ENCODE measurements around the gene NEAT1. TPM values are rescaled to one million over a fixed set of nuclear protein-coding genes. Genes with fewer than 3 reads are reported as not detected.

The NEAT1 gene
- total RNA-seq, 1 experiment from 2014 or later: 564 TPM

DNA sequence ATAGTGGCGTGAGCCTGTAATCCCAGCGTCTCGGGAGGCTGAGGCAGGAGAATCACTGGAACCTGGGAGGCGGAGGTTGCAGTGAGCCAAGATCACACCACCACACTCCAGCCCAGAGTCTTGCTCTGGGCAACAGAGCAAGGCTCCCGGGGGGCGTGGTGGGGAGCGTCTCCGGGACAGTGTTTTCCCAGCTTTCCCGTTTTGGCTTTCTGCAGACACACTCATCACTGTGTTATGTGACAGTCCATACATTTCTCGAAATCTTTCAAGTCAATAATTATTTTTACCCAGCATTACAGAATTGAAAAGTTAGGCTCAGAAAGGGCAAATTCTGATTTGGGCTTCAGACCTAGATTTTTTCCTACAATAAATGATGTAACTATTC, 31.7 kb downstream of the NEAT1 start (continued):
- no peak for TF ChIP-seq MAX (IDR thresholded peaks at IDR 0.05)
- TF ChIP-seq ZNF274 (IDR thresholded peaks at IDR 0.05; ENCODE audit: low read depth, low read length): no peak
- no peak for TF ChIP-seq ELF1 (IDR thresholded peaks at IDR 0.05; ENCODE audit: borderline replicate concordance, low read depth)

- POLR2A ChIA-PET: interaction anchor here (0.7 to 4.3 kb wide), 14 partner anchors 8 to 52 kb away, joined by 3 to 33 read pairs (median 4); partner anchors contain the start of gene MALAT1
- H4K20me1 ChIP-seq (ENCODE audit: insufficient read depth): no peaks in the 10 kb centered on the region
- no peaks in the 10 kb centered on the region for H3K36me3 ChIP-seq (ENCODE audit: control insufficient read depth in 1 of 2, insufficient read depth in 2 of 2, low read length in 2 of 2)
- H3K27ac ChIP-seq (ENCODE audit: low read depth, low read length): peak overlapping the region; percentile 94
- ATAC-seq (peak; percentile 85), DNase-seq (ENCODE audit: low read depth, low spot score) (peak; percentile 85)
- RAD21 ChIA-PET (ENCODE audit: low non-redundant PET in 1 of 2, low total read pairs in 2 of 2, uncharacterized antibody in 2 of 2, unreplicated experiment in 2 of 2): no interaction called here
- no peaks in the 10 kb centered on the region for H3K9me3 ChIP-seq (ENCODE audit: control insufficient read depth in 1 of 2, insufficient read depth in 1 of 2, low read depth in 1 of 2, low read length in 2 of 2)
- no peaks in the 10 kb centered on the region for H3K9me2 ChIP-seq (ENCODE audit: insufficient read depth)
- peak overlapping the region; percentile 73 to 76 for H3K4me3 ChIP-seq (replicated peaks in 1 of 2; ENCODE audit: low read depth in 1 of 2, low read length in 2 of 2)
- no peaks in the 10 kb centered on the region for H3K27me3 ChIP-seq (ENCODE audit: insufficient read depth, low read length)
- H2AFZ ChIP-seq (ENCODE audit: low read depth, low read length, poor library complexity, severe bottlenecking): no peak overlapping the region
- peak overlapping the region; percentile 97 for H3K4me2 ChIP-seq (ENCODE audit: low read length)
- H3K79me2 ChIP-seq (ENCODE audit: insufficient read depth, low read length): peaks cover 14% of the 10 kb centered on the region
- H3K4me1 ChIP-seq (ENCODE audit: control insufficient read depth in 1 of 2, insufficient read depth in 2 of 2, low read length in 2 of 2): peaks cover 40 to 51% of the 10 kb centered on the region in 2 experiments
- H3K9ac ChIP-seq (ENCODE audit: low read length): peak overlapping the region; percentile 81
- BruUV-seq (replicated peaks): TSS peak; percentile 96
- intact Hi-C loops (cut with micrococcal nuclease): no loop called here
- CTCF ChIA-PET: interaction anchor here (0.6 to 1.4 kb wide), 3 partner anchors 14 to 32 kb away, joined by 3 to 9 read pairs (median 3); no protein-coding TSS in a partner anchor
- TF ChIP-seq, protein P1, sequence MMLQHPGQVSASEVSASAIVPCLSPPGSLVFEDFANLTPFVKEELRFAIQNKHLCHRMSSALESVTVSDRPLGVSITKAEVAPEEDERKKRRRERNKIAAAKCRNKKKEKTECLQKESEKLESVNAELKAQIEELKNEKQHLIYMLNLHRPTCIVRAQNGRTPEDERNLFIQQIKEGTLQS (IDR thresholded peaks at IDR 0.05): no peak
- TF ChIP-seq, protein P2, sequence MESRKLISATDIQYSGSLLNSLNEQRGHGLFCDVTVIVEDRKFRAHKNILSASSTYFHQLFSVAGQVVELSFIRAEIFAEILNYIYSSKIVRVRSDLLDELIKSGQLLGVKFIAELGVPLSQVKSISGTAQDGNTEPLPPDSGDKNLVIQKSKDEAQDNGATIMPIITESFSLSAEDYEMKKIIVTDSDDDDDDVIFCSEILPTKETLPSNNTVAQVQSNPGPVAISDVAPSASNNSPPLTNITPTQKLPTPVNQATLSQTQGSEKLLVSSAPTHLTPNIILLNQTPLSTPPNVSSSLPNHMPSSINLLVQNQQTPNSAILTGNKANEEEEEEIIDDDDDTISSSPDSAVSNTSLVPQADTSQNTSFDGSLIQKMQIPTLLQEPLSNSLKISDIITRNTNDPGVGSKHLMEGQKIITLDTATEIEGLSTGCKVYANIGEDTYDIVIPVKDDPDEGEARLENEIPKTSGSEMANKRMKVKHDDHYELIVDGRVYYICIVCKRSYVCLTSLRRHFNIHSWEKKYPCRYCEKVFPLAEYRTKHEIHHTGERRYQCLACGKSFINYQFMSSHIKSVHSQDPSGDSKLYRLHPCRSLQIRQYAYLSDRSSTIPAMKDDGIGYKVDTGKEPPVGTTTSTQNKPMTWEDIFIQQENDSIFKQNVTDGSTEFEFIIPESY (IDR thresholded peaks at IDR 0.05; ENCODE audit: extremely low read depth, insufficient replicate concordance, low read length): no peak
- TF ChIP-seq, protein P3, sequence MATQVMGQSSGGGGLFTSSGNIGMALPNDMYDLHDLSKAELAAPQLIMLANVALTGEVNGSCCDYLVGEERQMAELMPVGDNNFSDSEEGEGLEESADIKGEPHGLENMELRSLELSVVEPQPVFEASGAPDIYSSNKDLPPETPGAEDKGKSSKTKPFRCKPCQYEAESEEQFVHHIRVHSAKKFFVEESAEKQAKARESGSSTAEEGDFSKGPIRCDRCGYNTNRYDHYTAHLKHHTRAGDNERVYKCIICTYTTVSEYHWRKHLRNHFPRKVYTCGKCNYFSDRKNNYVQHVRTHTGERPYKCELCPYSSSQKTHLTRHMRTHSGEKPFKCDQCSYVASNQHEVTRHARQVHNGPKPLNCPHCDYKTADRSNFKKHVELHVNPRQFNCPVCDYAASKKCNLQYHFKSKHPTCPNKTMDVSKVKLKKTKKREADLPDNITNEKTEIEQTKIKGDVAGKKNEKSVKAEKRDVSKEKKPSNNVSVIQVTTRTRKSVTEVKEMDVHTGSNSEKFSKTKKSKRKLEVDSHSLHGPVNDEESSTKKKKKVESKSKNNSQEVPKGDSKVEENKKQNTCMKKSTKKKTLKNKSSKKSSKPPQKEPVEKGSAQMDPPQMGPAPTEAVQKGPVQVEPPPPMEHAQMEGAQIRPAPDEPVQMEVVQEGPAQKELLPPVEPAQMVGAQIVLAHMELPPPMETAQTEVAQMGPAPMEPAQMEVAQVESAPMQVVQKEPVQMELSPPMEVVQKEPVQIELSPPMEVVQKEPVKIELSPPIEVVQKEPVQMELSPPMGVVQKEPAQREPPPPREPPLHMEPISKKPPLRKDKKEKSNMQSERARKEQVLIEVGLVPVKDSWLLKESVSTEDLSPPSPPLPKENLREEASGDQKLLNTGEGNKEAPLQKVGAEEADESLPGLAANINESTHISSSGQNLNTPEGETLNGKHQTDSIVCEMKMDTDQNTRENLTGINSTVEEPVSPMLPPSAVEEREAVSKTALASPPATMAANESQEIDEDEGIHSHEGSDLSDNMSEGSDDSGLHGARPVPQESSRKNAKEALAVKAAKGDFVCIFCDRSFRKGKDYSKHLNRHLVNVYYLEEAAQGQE (IDR thresholded peaks at IDR 0.05; ENCODE audit: low read depth): no peak
- peak; percentile 57 for TF ChIP-seq TCF7L2 (IDR thresholded peaks at IDR 0.05; ENCODE audit: borderline replicate concordance, extremely low read depth, insufficient read depth, insufficient read length)
- no peak for TF ChIP-seq JUND (IDR thresholded peaks at IDR 0.05)
- no peak; the same call in 1 of the 2 replicates for TF ChIP-seq MAX (IDR thresholded peaks at IDR 0.05)
- peak; percentile 92 for TF ChIP-seq SIN3A (IDR thresholded peaks at IDR 0.05; ENCODE audit: low read depth)
- TF ChIP-seq ZNF274 (IDR thresholded peaks at IDR 0.05; ENCODE audit: low read depth, low read length): no peak
- no peak for TF ChIP-seq CEBPB (IDR thresholded peaks at IDR 0.05; ENCODE audit: low read depth)
- no peak for TF ChIP-seq ZFX (IDR thresholded peaks at IDR 0.05)
- TF ChIP-seq POLR2AphosphoS5 (IDR thresholded peaks at IDR 0.05; ENCODE audit: low read depth, low read length): peak; percentile 99
- TF ChIP-seq SRF (IDR thresholded peaks at IDR 0.05; ENCODE audit: low read depth): no peak
- TF ChIP-seq FOSL1 (IDR thresholded peaks at IDR 0.05; ENCODE audit: low read depth): no peak
- TF ChIP-seq EZH2phosphoT487 (IDR thresholded peaks at IDR 0.05; ENCODE audit: borderline replicate concordance): no peak
- peak; percentile 94 for TF ChIP-seq POLR2A (IDR thresholded peaks at IDR 0.05; ENCODE audit: borderline replicate concordance, extremely low read depth, insufficient read depth, insufficient read length)
- no peak; the same call in 1 of the 2 replicates for TF ChIP-seq SP1 (IDR thresholded peaks at IDR 0.05; ENCODE audit: low read depth)
Measured at GRCh38 chr11:65454696-65455456, 32.3 kb downstream of the NEAT1 start.
